H1 (cell line): ENCODE measurements around the gene RLN2. TPM values are rescaled to one million over a fixed set of nuclear protein-coding genes. Genes with fewer than 3 reads are reported as not detected.

Source experiments
- ATF2 ChIP-seq: IDR thresholded peaks from 2 replicates; pipeline ENCODE4 v1.6.1; 2012; ENCODE audit warnings: low read length, inconsistent platforms
- CHD7 ChIP-seq: fragments of 300-600 bp; sonication (generic); IDR thresholded peaks from 2 replicates; pipeline ENCODE4 v1.7.1; 2012; ENCODE audit warnings: low read length, moderate library complexity, mild to moderate bottlenecking, inconsistent platforms; ENCODE audit not compliant: insufficient replicate concordance
- KDM1A ChIP-seq: fragments of 200-600, 300-600 bp; sonication (generic); IDR thresholded peaks from 2 replicates; pipeline ENCODE4 v1.7.1; 2016; ENCODE audit warnings: mild to moderate bottlenecking, low read length, borderline replicate concordance
- KDM4A ChIP-seq: IDR thresholded peaks from one replicate; pipeline ENCODE4 v1.7.1; 2012; ENCODE audit warnings: low read depth, mild to moderate bottlenecking, moderate library complexity, low read length, inconsistent platforms; ENCODE audit not compliant: severe bottlenecking
- PHF8 ChIP-seq: fragments of 200-600 bp; sonication (generic); conservative IDR thresholded peaks from 2 replicates; pipeline ENCODE4 v1.7.1; 2012; ENCODE audit warnings: low read depth, mild to moderate bottlenecking, inconsistent platforms, low read length, moderate library complexity
- SIN3A ChIP-seq, 2 experiments: IDR thresholded peaks in 1 of 2; conservative IDR thresholded peaks in 1 of 2; 2 replicates each; pipeline ENCODE4 v1.6.1; 2011 to 2012; ENCODE audit warnings: low read length in 2 of 2, improper control_type of control experiment in 1 of 2, low read depth in 1 of 2, mild to moderate bottlenecking in 1 of 2
- TAF7 ChIP-seq: optimal IDR thresholded peaks from 2 replicates; pipeline ENCODE3; 2011; ENCODE audit warnings: low read depth, mild to moderate bottlenecking, inconsistent platforms, low read length, moderate library complexity, borderline replicate concordance
- TCF12 ChIP-seq: IDR thresholded peaks from 2 replicates; pipeline ENCODE4 v1.6.1; 2011; ENCODE audit warnings: low read depth, mild to moderate bottlenecking, low read length
- polyA plus RNA-seq, 7 experiments: library from polyadenylated mRNA; depleted of rRNA in 3 of 7; stranded (reverse) in 5 of 7; unstranded in 2 of 7; fragments of >200 nt in 5 of 7; fragments of 200-250 nt in 2 of 7; gene quantifications; 1 replicate in 5 of 7; 2 replicates in 1 of 7; 4 replicates in 1 of 7; pipeline versions ENCODE4 v1.2.1 to v1.2.3, GENCODE V29; 2011 to 2013; ENCODE audit warnings: missing spikeins in 2 of 7, mixed read lengths in 2 of 7
- total RNA-seq: library from RNA; stranded (reverse); fragmentation: NEBNext Ultra II Directional; extraction: Animal tissue kit (Norgen Biotek cat#: 25700); gene quantifications from 2 replicates; pipeline ENCODE4 v1.2.1, GENCODE V29; 2021

RLN2 gene
- total and polyA plus RNA-seq, 2 of the 8 experiments (the other 6 are each of a cell fraction or from before 2014, with no cell fraction given), result 4.5 to 6.0 TPM

DNA sequence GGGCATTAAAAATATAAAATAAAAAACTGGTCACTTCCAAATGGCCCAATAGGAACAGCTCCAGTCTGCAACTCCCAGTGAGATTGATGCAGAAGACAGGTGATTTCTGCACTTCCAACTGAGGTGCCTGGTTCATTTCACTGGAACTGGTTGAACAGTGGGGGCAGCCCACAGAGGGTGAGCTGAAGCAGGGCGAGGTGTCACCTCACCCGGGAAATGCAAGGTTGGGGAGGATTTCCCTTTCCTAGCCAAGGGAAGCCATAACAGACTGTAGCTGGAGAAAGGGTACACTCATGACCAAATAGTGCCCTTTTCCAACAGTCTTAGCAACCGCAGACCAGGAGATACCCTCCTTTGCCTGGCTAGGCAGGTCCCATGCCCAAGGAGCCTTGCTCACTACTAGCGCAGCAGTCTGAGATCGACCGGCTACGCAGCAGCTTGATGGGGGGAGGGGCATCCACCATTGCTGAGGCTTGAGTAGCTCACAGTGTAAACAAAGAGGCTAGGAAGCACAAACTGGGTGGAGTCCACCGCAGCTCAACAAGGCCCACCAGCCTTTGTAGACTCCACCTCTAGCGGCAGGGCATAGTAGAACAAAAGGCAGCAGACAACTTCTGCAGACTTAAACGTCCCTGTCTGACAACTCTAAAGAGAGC, 22.5 kb upstream of the RLN2 start (continued):
- TF ChIP-seq CHD7, result no peak
- TF ChIP-seq PHF8, result no peak
- no peak for TF ChIP-seq TCF12
- no peak for TF ChIP-seq KDM1A
- TF ChIP-seq KDM4A, result no peak
- TF ChIP-seq SIN3A (conservative IDR thresholded peaks at IDR 0.05 in 1 of 2, IDR thresholded peaks at IDR 0.05 in 1 of 2; ENCODE audit: low read depth in 1 of 2, low read length in 2 of 2), result no peak
- TF ChIP-seq ATF2, result no peak
- TF ChIP-seq TAF7, result no peak
